ENCODE measurements around the gene HERC2.

HERC2 gene

GRCh38 chr15:28112962-28113361, 209.0 kb downstream of the HERC2 start:
- TF ChIP-seq CTCF (IDR thresholded peaks at IDR 0.05), result no peak

GRCh38 chr15:28112101-28112760, 209.7 kb downstream of the HERC2 start:
- TF ChIP-seq CTCF (IDR thresholded peaks at IDR 0.05), result no peak

GRCh38 chr15:28111543-28111942, 210.4 kb downstream of the HERC2 start:
- no peak for TF ChIP-seq CTCF (IDR thresholded peaks at IDR 0.05)

GRCh38 chr15:28110481-28110881, 211.5 kb downstream of the HERC2 start:
- no peak for TF ChIP-seq CTCF (IDR thresholded peaks at IDR 0.05)

GRCh38 chr15:28109626-28110455, 212.1 kb downstream of the HERC2 start:
- TF ChIP-seq CTCF (IDR thresholded peaks at IDR 0.05), result no peak

GRCh38 chr15:28107904-28108275, 214.1 kb downstream of the HERC2 start:
- TF ChIP-seq CTCF (IDR thresholded peaks at IDR 0.05), result no peak

- TF ChIP-seq CTCF (IDR thresholded peaks at IDR 0.05), result no peak
Measured at GRCh38 chr15:28107111-28107903, 214.7 kb downstream of the HERC2 start.
